Measurements from ENCODE around the gene PRR20G.

The PRR20G gene

DNA sequence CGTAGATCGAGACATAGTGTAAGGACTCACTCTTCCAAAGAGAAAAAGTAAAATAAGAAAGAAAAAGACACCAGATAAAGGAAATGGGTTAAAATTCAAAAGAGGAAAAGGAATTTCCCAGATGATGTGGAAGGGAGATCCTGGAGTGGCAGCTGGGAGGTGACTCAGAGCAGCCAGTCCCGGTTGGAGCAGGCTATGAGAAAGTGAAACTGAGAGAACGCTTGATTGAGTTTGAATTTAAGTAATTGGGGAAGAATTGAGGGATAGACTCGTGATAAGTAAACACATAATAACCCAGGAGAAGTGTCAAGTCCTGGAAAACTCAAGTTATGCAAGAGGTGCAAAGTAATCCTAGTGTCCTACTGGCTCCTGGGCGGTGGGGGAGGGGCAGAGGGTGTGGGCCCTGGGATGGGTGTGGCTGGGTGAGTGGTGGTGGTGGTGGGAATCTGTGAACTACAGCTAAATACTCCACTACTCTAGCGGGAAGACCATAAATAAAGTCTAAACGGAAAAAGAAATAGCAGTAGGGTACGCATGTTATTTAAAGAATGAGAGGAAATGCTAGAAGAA lies 1.2 kb downstream of the PRR20G start:
- Mint-ChIP-seq H3K36me3 (no peaks in the 10 kb centered on the region), H3K4me3 (no peak overlapping the region), H3K27ac (no peak overlapping the region), H3K4me1 (no peaks in the 10 kb centered on the region), H3K27me3 (peaks cover under 1% of the 10 kb centered on the region), H3K9me3 (peaks cover 13% of the 10 kb centered on the region)

DNA sequence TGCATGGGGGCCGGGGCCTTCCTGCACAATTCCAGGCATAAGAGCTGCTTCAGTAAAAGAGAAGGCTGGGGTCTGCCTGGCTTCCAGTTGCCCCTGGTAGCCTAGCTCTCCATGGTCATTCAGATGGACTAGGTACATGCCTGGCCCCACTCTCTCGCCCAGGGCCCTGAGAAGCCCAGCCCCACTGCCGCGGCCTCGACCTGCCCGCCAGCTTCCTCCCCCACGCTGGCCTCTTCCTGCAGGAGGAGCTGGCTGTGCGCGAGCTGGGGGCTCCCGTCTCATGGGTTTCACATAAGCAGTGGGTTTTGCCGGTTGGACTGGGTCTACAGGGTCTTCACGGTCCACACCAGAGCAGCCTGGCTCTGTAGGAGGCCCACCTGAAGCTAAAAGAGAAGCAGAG lies 3.6 kb downstream of the PRR20G start:
- Mint-ChIP-seq H3K4me3 (no peak overlapping the region), H3K27me3 (no peaks in the 10 kb centered on the region), H3K4me1 (no peaks in the 10 kb centered on the region), H3K36me3 (no peaks in the 10 kb centered on the region), H3K27ac (no peak overlapping the region), H3K9me3 (peaks cover 11% of the 10 kb centered on the region)

DNA sequence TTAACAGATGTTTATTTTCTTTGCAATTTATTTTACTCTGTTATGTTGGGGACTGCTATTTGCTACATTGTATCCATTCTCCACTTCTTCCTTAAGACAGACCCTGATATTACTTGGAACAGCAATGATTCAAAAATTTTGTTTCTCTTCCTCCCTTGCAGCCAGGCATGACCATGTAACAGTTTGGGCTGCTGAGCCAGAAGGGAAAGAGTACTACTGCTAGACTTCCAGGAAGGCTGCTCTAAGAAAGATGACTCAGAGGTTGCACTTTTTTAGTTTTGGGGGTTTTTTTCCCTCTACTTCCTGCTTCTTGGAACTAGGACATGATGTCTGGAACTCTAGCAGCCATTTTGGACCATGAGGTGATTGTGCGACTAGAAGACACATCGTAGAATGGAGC lies 10.3 kb downstream of the PRR20G start:
- H3K36me3 Mint-ChIP-seq = no peaks in the 10 kb centered on the region
- no peaks in the 10 kb centered on the region for H3K4me1 Mint-ChIP-seq
- no peaks in the 10 kb centered on the region for H3K9me3 Mint-ChIP-seq
- H3K27ac Mint-ChIP-seq = no peak overlapping the region
- no peak overlapping the region for H3K4me3 Mint-ChIP-seq
- peaks cover 8% of the 10 kb centered on the region for H3K27me3 Mint-ChIP-seq

DNA sequence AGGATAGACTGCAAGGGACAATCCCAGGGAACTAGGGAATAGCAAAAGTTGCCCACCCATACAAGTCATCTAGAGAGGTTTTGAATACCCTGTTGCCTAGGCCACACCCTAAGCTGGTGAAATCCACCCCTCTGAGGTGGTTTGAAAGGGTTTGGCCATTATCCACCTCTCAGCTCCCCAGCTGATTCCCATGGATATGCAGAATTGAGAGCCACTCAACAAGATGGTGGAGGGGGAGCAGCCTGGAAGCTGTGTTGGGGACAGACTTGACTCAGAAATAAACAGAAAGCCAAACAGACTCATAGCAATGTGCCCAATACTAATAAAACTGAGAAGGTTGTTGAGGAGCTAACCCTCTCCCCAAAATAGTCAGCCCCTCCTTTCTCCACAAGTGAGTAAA lies 10.9 kb downstream of the PRR20G start:
- Mint-ChIP-seq H3K27me3 (peaks cover 8% of the 10 kb centered on the region), H3K4me3 (no peak overlapping the region), H3K9me3 (no peaks in the 10 kb centered on the region), H3K27ac (no peak overlapping the region), H3K36me3 (no peaks in the 10 kb centered on the region), H3K4me1 (no peaks in the 10 kb centered on the region)

DNA sequence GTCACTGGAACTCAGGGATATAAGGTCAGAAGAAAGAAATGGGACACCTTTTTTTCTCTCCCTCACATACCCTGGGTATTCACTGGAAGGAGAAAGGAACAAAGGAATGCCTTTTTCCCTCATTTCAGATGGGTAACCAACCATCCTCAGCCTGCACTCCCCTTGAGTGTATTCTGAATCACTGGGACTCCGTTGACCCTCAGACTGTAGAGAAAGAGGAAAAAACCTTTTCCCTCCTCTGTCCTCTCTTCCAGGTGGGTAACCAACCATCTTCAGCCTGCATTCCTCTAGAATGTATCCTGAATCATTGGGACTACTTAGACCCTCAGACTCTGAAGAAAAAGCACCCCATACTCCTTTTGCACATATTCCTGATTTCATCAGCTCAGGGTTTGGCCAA lies 11.4 kb downstream of the PRR20G start:
- no peaks in the 10 kb centered on the region for H3K4me1 Mint-ChIP-seq
- no peak overlapping the region for H3K4me3 Mint-ChIP-seq
- H3K9me3 Mint-ChIP-seq = no peaks in the 10 kb centered on the region
- no peak overlapping the region for H3K27ac Mint-ChIP-seq
- no peaks in the 10 kb centered on the region for H3K36me3 Mint-ChIP-seq
- H3K27me3 Mint-ChIP-seq = peaks cover 8% of the 10 kb centered on the region

DNA sequence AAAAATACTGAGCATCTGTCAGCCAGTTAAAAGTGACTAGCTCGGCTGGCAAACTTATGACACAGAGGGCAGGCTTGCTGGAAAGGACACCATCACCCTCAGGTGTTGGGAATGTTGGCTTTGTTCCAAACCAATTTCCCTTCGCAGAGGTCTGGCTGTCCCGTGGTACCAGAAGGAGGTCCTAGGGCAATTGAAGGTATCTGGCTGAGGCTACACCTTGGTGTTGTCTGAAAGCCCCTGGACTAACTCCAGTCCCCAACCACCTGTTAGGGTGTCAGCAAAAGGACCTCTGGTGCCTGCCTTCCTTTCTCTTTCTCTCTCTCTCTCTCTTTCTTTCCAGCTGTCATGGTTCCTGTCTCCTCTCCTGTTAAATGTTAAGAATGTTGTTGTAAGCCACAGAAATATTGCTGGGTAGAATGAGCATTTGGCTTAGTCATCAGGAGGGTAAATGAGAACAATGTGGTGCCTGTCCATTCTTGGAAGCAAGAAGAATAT lies 12.5 kb downstream of the PRR20G start:
- Mint-ChIP-seq H3K27me3 (peaks cover 8% of the 10 kb centered on the region), H3K4me3 (no peak overlapping the region), H3K27ac (no peak overlapping the region), H3K4me1 (no peaks in the 10 kb centered on the region), H3K36me3 (no peaks in the 10 kb centered on the region), H3K9me3 (no peaks in the 10 kb centered on the region)

DNA sequence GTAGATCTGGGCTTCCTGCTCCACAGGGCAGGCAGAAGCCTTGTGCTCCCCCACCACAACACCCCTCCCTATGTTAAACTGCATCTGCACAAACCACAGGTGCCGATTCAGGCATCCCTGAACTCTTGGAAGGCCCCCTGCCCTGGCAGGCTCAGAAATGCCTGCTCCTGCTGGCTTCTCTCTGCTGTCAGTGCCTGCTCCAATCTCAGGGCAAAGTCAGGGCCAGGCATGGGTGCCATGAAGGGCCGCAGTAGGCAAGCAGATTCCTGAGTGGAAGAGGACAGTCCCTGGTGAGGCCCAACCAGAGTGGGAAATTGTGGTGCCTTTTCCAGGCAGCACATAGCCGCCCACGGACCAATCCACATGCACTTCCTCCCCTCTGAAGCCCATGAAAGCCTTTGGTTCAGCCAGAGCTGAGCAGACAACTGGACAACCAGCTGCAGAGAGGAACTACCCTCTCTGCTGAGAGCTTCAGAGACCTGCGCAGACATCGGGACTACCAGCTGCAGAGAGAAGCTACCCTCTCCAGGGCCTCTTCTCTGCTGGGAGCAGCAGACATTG lies 13.6 kb downstream of the PRR20G start:
- H3K9me3 Mint-ChIP-seq = peaks cover 8% of the 10 kb centered on the region
- peaks cover 8% of the 10 kb centered on the region for H3K27me3 Mint-ChIP-seq
- H3K36me3 Mint-ChIP-seq = no peaks in the 10 kb centered on the region
- no peaks in the 10 kb centered on the region for H3K4me1 Mint-ChIP-seq
- H3K4me3 Mint-ChIP-seq = no peak overlapping the region
- H3K27ac Mint-ChIP-seq = no peak overlapping the region

DNA sequence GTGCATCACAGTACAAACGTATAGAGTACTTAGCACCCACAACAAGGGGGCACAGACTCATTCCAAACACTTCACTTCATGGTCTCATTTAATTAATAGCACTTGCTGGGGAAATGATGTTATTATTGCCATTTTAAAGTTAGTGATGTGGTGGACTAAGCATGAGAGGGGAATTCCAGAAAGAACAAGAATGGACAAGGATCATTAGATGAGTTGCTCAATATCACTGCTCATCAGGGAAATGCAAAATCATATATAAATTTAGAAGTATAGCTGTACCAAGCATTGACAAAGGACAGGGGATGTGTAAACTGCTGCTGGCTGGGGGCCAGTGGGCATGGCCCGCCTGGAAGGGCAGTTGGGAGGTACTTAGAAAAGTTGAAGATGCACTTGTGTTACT lies 14.6 kb downstream of the PRR20G start:
- Mint-ChIP-seq H3K36me3 (no peaks in the 10 kb centered on the region), H3K4me3 (no peak overlapping the region), H3K27me3 (peaks cover 10% of the 10 kb centered on the region), H3K27ac (no peak overlapping the region), H3K4me1 (no peaks in the 10 kb centered on the region), H3K9me3 (peaks cover 14% of the 10 kb centered on the region)

DNA sequence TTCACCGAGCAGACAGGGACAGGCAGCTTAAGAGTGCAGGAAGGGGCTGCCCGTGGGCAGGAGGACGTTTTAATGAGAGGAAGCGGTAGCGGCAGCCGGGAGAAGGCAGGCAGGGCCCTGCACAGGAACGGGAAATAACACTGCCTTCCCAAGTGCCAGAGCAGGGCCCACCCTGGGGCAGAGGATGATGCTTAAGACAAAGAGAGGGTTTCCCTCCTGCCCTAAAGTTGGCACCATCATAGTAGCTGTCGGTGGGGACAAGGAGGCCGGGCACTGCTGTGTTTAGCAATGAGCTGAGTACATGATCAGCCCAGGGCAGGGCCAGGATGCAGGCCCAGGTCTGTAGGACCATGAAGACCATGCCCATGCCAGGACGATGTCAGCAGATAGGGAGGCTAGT lies 21.7 kb downstream of the PRR20G start:
- H3K36me3 Mint-ChIP-seq = no peaks in the 10 kb centered on the region

DNA sequence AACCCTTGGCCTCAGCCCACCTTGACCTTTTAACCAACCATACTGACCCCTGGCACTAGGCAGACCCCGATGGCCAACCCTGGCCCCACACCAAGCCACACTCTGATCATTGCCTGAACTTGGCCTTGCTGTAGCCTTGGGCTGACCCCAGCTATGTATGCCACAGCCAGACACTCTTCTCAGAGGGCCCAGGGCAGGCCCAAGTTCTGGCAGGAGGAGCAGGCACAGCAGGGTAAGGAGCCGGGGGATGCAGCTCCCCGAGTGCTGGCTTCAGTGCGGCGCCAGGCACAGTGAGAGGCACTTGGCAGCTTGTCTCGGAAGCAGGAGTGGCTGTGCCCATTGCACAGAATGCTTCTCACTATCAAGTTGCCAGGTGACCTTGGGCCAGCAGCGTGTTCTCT lies 22.3 kb downstream of the PRR20G start:
- Mint-ChIP-seq H3K27me3 (peaks cover 4% of the 10 kb centered on the region), H3K4me1 (no peaks in the 10 kb centered on the region), H3K27ac (no peak overlapping the region)

More for the DNA sequence above, 21.7 kb downstream of the PRR20G start:
- no peak overlapping the region for H3K27ac Mint-ChIP-seq
- no peaks in the 10 kb centered on the region for H3K4me1 Mint-ChIP-seq
- peaks cover 14% of the 10 kb centered on the region for H3K9me3 Mint-ChIP-seq
- H3K27me3 Mint-ChIP-seq = peaks cover 4% of the 10 kb centered on the region
- H3K4me3 Mint-ChIP-seq = no peak overlapping the region

DNA sequence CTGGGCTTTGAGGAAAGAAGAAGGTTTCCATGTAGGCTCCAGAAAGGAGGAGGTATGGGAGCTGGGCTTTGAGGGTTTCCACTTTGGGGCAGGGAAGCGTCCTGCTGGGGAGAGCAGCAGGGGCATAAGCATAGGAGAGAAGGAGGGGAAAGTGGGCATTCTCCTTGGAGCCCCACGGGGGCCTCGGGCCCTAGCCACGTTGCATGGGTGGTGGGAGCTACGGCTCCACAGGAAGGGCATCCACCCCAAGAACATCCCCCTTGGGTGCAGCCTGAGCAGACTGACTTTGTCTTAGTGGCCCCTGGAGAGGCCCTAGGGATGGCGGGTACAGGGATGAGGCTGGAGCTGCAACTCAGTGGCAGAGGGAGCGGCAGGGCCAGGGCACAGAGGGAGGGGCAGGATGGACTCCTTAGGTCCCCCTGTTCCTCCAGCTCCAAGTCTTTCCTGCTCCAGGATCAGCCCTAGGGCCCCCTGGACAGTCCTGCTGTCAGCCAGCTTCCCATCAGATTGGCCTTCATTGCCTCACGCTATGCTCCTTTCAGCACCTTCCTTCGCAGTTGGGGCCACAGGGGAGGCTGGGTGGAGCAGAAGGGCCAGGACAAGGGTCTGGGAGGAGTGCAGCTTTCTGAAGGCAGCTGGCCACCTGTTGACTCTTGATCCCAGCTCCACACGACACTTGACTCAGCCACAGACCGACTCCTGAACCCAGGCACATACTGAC lies 22.9 kb downstream of the PRR20G start:
- H3K36me3 Mint-ChIP-seq = no peaks in the 10 kb centered on the region
- peaks cover 4% of the 10 kb centered on the region for H3K27me3 Mint-ChIP-seq
- peaks cover 13% of the 10 kb centered on the region for H3K9me3 Mint-ChIP-seq

More for the DNA sequence above, 22.3 kb downstream of the PRR20G start:
- no peaks in the 10 kb centered on the region for H3K36me3 Mint-ChIP-seq
- H3K9me3 Mint-ChIP-seq = peaks cover 14% of the 10 kb centered on the region
- no peak overlapping the region for H3K4me3 Mint-ChIP-seq

DNA sequence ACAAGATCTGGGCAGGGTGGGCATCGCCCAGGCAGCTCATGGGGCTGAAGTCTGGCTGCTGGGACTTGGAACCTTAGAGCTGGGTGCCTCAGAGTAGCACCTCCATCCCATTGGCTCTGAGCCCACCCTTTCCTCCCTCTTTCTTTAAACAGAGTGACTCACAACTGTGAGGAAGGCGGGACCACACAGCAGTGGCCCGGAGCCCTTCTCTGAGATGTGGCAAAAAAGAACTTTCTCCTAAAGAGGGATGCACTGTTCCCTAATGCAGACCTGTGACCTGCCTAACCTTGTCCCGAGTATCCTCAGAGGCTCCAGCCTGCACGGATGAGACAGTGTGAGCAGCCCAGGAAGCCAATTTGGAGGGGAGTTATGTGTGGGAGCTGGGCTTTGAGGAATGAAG lies 23.6 kb downstream of the PRR20G start:
- Mint-ChIP-seq H3K4me1 (no peaks in the 10 kb centered on the region), H3K27ac (no peak overlapping the region), H3K27me3 (peaks cover 4% of the 10 kb centered on the region), H3K4me3 (no peak overlapping the region), H3K9me3 (peaks cover 6% of the 10 kb centered on the region), H3K36me3 (no peaks in the 10 kb centered on the region)

More for the DNA sequence above, 22.9 kb downstream of the PRR20G start:
- Mint-ChIP-seq H3K4me3 (no peak overlapping the region), H3K27ac (no peak overlapping the region), H3K4me1 (no peaks in the 10 kb centered on the region)

DNA sequence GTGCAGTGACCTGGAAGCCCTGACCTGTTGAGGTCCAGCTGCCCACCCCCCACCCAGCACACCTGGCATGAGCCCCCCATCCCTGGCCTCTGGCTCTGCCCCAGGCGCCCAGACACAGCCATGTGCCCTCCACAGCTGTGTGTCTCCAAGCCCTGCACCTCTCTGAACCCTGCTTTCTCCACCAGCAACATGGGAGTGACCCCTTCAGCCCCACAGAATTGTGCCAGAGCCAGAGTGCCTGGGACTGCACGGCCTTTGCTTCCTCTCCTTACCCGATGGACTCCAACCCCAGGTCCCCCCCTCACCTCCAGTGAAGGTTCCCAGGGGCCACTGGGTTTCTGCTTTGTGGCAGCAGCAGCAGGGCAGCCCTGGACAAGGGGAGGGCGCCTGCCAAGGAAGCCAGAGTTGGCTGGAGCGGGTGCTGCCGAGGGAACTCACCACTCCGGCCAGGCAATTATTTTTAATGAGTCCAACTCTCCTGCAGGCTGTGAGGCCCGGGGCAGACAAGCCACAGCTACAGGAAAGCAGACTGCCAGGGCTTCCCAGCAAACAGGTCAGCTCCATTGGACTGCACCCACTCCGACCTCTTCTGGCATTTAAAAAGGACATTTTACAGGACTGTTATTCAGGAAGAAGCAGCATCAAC lies 24.1 kb downstream of the PRR20G start:
- Mint-ChIP-seq H3K36me3 (no peaks in the 10 kb centered on the region), H3K4me3 (no peak overlapping the region), H3K4me1 (no peaks in the 10 kb centered on the region), H3K27me3 (peaks cover 2% of the 10 kb centered on the region), H3K9me3 (peaks cover under 1% of the 10 kb centered on the region), H3K27ac (no peak overlapping the region)

DNA sequence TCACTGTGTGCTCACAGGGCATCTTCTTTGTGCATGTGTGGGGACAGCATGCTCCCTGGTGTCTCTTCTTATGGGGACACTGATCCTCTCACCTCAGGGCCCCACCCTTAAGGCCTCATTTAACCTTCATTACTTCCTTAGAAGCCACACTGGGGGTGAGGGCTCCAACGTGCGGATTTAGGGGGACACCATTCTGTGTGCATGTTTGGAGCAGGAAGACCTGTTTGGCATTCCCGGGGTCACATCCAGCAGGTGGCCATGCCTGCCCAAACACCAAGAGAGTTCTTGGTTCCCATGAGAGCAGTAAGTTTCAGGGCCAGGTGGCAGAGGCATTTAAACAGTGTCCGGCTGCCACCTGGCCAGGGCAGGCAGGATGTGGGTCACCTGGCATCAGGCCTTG lies 24.8 kb downstream of the PRR20G start:
- Mint-ChIP-seq H3K27me3 (peaks cover 2% of the 10 kb centered on the region), H3K36me3 (no peaks in the 10 kb centered on the region), H3K9me3 (no peaks in the 10 kb centered on the region), H3K4me3 (no peak overlapping the region), H3K4me1 (no peaks in the 10 kb centered on the region), H3K27ac (no peak overlapping the region)

DNA sequence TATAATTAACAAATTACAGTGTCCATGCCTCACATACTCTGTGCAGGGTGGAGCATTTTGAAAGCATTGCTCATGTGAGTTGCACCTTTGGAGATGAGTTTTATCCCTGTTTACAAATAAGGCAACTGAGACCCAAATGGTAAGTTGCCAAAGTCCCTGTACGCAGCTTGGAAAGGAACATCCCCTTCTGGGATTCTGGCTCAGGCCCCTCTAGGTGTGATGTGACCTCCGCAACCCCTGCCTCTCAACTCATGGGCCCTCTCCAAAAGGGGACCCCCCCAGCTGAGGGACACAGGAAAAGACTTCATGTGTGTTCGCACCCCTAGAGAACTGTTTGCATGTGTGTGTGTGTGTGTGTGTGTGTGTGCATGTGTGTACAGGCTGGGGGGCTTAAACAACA lies 25.3 kb downstream of the PRR20G start:
- no peak overlapping the region for H3K27ac Mint-ChIP-seq
- no peaks in the 10 kb centered on the region for H3K4me1 Mint-ChIP-seq
- H3K4me3 Mint-ChIP-seq = no peak overlapping the region
- H3K27me3 Mint-ChIP-seq = peaks cover 2% of the 10 kb centered on the region
- H3K9me3 Mint-ChIP-seq = no peaks in the 10 kb centered on the region
- no peaks in the 10 kb centered on the region for H3K36me3 Mint-ChIP-seq

DNA sequence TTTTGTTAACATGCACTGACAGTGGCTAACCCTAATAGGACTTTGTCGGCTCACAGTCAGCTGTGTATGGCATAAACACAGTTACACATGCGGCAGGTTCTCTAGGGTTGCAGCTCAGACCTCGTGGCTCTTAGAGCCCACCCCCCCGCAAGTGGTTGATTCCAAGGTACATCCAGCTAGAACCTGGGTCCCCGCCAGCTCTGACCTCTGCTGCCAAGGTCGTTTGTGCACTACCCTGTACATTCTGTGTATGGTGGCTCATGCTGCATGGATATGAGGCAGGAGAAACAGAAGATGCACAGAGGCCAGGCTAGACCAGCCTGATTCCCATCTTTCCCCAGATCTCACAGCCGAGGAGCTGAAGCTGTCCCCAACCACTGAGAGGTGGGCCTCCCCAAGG lies 25.9 kb downstream of the PRR20G start:
- Mint-ChIP-seq H3K27ac (no peak overlapping the region), H3K36me3 (no peaks in the 10 kb centered on the region), H3K27me3 (peaks cover 2% of the 10 kb centered on the region), H3K4me3 (no peak overlapping the region), H3K9me3 (no peaks in the 10 kb centered on the region), H3K4me1 (no peaks in the 10 kb centered on the region)

All from activated naive CD4-positive, alpha-beta T cell treated with anti-CD3 and anti-CD28 coated beads, Interleukin-2, amount 50 U/mL, for 24 hours (primary cell).